H1 (cell line): ENCODE data around the gene COL25A1. TPM values are rescaled to one million over a fixed set of nuclear protein-coding genes. Genes with fewer than 3 reads are reported as not detected.

Source experiments
- CTCF ChIA-PET: fragments of 300-600 bp; sonication (Branson Sonifier 250); formaldehyde crosslinking; loops from one replicate; lab custom pipeline; 2021; ENCODE audit not compliant: partially characterized antibody; lab: Charles Lee
- POLR2A ChIA-PET: fragments of 300-600 bp; sonication (Branson Sonifier 250); formaldehyde crosslinking; loops from one replicate; lab custom pipeline; 2021; ENCODE audit warnings: inconsistent platforms; ENCODE audit not compliant: partially characterized antibody; lab: Charles Lee
- DNase-seq, 2 experiments: peaks; one replicate each; pipeline versions ENCODE4 v3.0.0 to v3.0.0-alpha.2; 2010 to 2022; ENCODE audit warnings: low spot score in 2 of 2, low read depth in 1 of 2, mixed read lengths in 1 of 2
- FAIRE-seq: peaks from 2 replicates; lab custom pipeline; 2011; peaks lifted over from hg19 to GRCh38; lab: Jason Lieb, UNC
- H2AFZ ChIP-seq: 2 replicates; pipeline ENCODE4 v1.8.1; 2012; ENCODE audit warnings: low read length, inconsistent platforms
- H2AK5ac ChIP-seq: 2 replicates; pipeline ENCODE4 v1.6.1; 2013; ENCODE audit warnings: low read depth, low read length
- H2BK120ac ChIP-seq: replicated peaks from 2 replicates; pipeline ENCODE3; 2013; ENCODE audit warnings: low read depth, low read length, inconsistent platforms
- H2BK12ac ChIP-seq: 2 replicates; pipeline ENCODE4 v1.6.1; 2013; ENCODE audit warnings: low read depth, low read length
- H2BK15ac ChIP-seq: 2 replicates; pipeline ENCODE4 v1.6.1; 2013; ENCODE audit warnings: low read length
- H2BK20ac ChIP-seq: 2 replicates; pipeline ENCODE4 v1.6.1; 2013; ENCODE audit warnings: low read length
- H2BK5ac ChIP-seq: 2 replicates; pipeline ENCODE4 v1.6.1; 2013; ENCODE audit warnings: low read depth, low read length
- H3K14ac ChIP-seq: 2 replicates; pipeline ENCODE4 v1.6.1; 2013; ENCODE audit warnings: inconsistent platforms; ENCODE audit not compliant: insufficient read length
- H3K18ac ChIP-seq: 2 replicates; pipeline ENCODE4 v1.6.1; 2013; ENCODE audit warnings: low read length; ENCODE audit errors: extremely low read depth
- H3K23ac ChIP-seq: 2 replicates; pipeline ENCODE4 v1.6.1; 2013; ENCODE audit warnings: inconsistent platforms; ENCODE audit not compliant: insufficient read length
- H3K23me2 ChIP-seq: 2 replicates; pipeline ENCODE4 v1.6.1; 2013; ENCODE audit warnings: low read depth, low read length
- H3K27ac ChIP-seq: 2 replicates; pipeline ENCODE4 v1.6.1; 2011; ENCODE audit warnings: low read depth, low read length, inconsistent platforms
- H3K27me3 ChIP-seq, 4 experiments: replicated peaks in 1 of 4; 1 replicate in 1 of 4; 2 replicates in 3 of 4; pipeline versions ENCODE4 v1.6.1 to v1.8.1; 2011 to 2013; ENCODE audit warnings: low read length in 3 of 4, mild to moderate bottlenecking in 3 of 4, inconsistent platforms in 2 of 4, mixed read lengths in 2 of 4, moderate library complexity in 1 of 4; ENCODE audit not compliant: control insufficient read depth in 3 of 4, insufficient read depth in 3 of 4; ENCODE audit errors: extremely low read depth in 1 of 4
- H3K36me3 ChIP-seq, 4 experiments: 2 replicates each; pipeline versions ENCODE4 v1.6.1 to v1.8.1; 2011 to 2013; ENCODE audit warnings: mild to moderate bottlenecking in 4 of 4, low read length in 3 of 4, moderate library complexity in 2 of 4, control low read depth in 1 of 4, inconsistent platforms in 1 of 4; ENCODE audit not compliant: insufficient read depth in 4 of 4, control insufficient read depth in 2 of 4
- H3K4ac ChIP-seq: replicated peaks from 2 replicates; pipeline ENCODE3; 2013; ENCODE audit warnings: low read length, low read depth, mixed read lengths, inconsistent platforms; ENCODE audit not compliant: insufficient read length
- H3K4me1 ChIP-seq, 4 experiments: replicated peaks in 1 of 4; 1 replicate in 1 of 4; 2 replicates in 3 of 4; pipeline versions ENCODE4 v1.6.1 to v1.8.1; 2011 to 2013; ENCODE audit warnings: low read length in 3 of 4, inconsistent platforms in 2 of 4, mixed read lengths in 1 of 4; ENCODE audit not compliant: insufficient read depth in 4 of 4, control insufficient read depth in 3 of 4
- H3K4me2 ChIP-seq, 2 experiments: 2 replicates each; pipeline versions ENCODE4 v1.6.1 to v1.8.1; 2011 to 2013; ENCODE audit warnings: low read depth in 2 of 2, low read length in 2 of 2, control low read depth in 1 of 2, inconsistent platforms in 1 of 2, mild to moderate bottlenecking in 1 of 2; ENCODE audit not compliant: insufficient read depth in 1 of 2
- H3K4me3 ChIP-seq, 4 experiments: fragments of 200-600, 300-600 bp in 1 of 4; sonication (generic), shearing (Covaris generic), sonication (Bioruptor Twin) in 1 of 4; 2 replicates each; pipeline versions ENCODE4 v1.5.1 to v1.8.1; 2011 to 2016; ENCODE audit warnings: low read length in 4 of 4, low read depth in 3 of 4, control low read depth in 2 of 4, inconsistent platforms in 2 of 4, mild to moderate bottlenecking in 2 of 4, mixed read lengths in 1 of 4, moderate library complexity in 1 of 4; ENCODE audit not compliant: insufficient read depth in 2 of 4; ENCODE audit errors: extremely low read depth in 1 of 4
- H3K56ac ChIP-seq: replicated peaks from 2 replicates; pipeline ENCODE3; 2013; ENCODE audit warnings: low read depth, mild to moderate bottlenecking, mixed read lengths, low read length, inconsistent platforms; ENCODE audit not compliant: insufficient read length
- H3K79me1 ChIP-seq: 2 replicates; pipeline ENCODE4 v1.6.1; 2013; ENCODE audit warnings: low read depth, low read length, control low read depth
- H3K79me2 ChIP-seq, 2 experiments: 2 replicates each; pipeline versions ENCODE4 v1.6.1 to v1.8.1; 2012 to 2013; ENCODE audit warnings: low read length in 2 of 2, mild to moderate bottlenecking in 2 of 2, inconsistent platforms in 1 of 2; ENCODE audit not compliant: insufficient read depth in 2 of 2, control insufficient read depth in 1 of 2
- H3K9ac ChIP-seq, 4 experiments: replicated peaks in 1 of 4; 1 replicate in 1 of 4; 2 replicates in 3 of 4; pipeline versions ENCODE4 v1.6.1 to v1.8.1; 2011 to 2013; ENCODE audit warnings: low read depth in 3 of 4, low read length in 3 of 4, control low read depth in 2 of 4, mild to moderate bottlenecking in 2 of 4, moderate library complexity in 2 of 4, inconsistent platforms in 1 of 4; ENCODE audit errors: extremely low read depth in 1 of 4
- H3K9me3 ChIP-seq, 2 experiments: 2 replicates each; pipeline versions ENCODE4 v1.6.1 to v1.8.1; 2012 to 2013; ENCODE audit warnings: mild to moderate bottlenecking in 2 of 2, moderate library complexity in 2 of 2, control low read depth in 1 of 2, inconsistent platforms in 1 of 2, low read depth in 1 of 2, low read length in 1 of 2, mixed read lengths in 1 of 2; ENCODE audit not compliant: insufficient read depth in 2 of 2
- H4K20me1 ChIP-seq, 2 experiments: replicated peaks in 1 of 2; 2 replicates each; pipeline versions ENCODE3 to v1.8.1; 2011 to 2013; ENCODE audit warnings: inconsistent platforms in 2 of 2, low read length in 2 of 2, mild to moderate bottlenecking in 1 of 2; ENCODE audit not compliant: insufficient read depth in 2 of 2, control insufficient read depth in 1 of 2
- H4K5ac ChIP-seq: 2 replicates; pipeline ENCODE4 v1.6.1; 2013; ENCODE audit warnings: low read length, low read depth, mixed read lengths, inconsistent platforms; ENCODE audit not compliant: insufficient read length
- H4K8ac ChIP-seq: 2 replicates; pipeline ENCODE4 v1.8.0; 2013; ENCODE audit warnings: mild to moderate bottlenecking, moderate library complexity, low read length, inconsistent platforms; ENCODE audit not compliant: insufficient read depth; ENCODE audit errors: extremely low read depth
- H4K91ac ChIP-seq: replicated peaks from 2 replicates; pipeline ENCODE3; 2013; ENCODE audit warnings: low read length, mixed read lengths, inconsistent platforms; ENCODE audit not compliant: insufficient read length
- CBX8 ChIP-seq: fragments of 300-800, 300-1000 bp; sonication (generic); IDR thresholded peaks from 2 replicates; pipeline ENCODE4 v1.7.1; 2016; ENCODE audit warnings: low read depth, low read length, borderline replicate concordance
- CEBPB ChIP-seq: IDR thresholded peaks from 2 replicates; pipeline ENCODE4 v1.6.1; 2012; ENCODE audit warnings: low read depth, low read length
- CREB1 ChIP-seq: IDR thresholded peaks from 2 replicates; pipeline ENCODE4 v1.6.1; 2012; ENCODE audit warnings: inconsistent platforms
- CTBP2 ChIP-seq: IDR thresholded peaks from 2 replicates; pipeline ENCODE4 v1.7.0; 2011; ENCODE audit warnings: borderline replicate concordance, mild to moderate bottlenecking, moderate library complexity, mixed read lengths, low read length; ENCODE audit not compliant: insufficient read depth, insufficient read length
- FOSL1 ChIP-seq: IDR thresholded peaks from 2 replicates; pipeline ENCODE4 v1.6.1; 2011; ENCODE audit warnings: mild to moderate bottlenecking, low read depth, low read length, moderate library complexity; ENCODE audit not compliant: insufficient read depth
- KDM1A ChIP-seq: fragments of 200-600, 300-600 bp; sonication (generic); IDR thresholded peaks from 2 replicates; pipeline ENCODE4 v1.7.1; 2016; ENCODE audit warnings: mild to moderate bottlenecking, low read length, borderline replicate concordance
- NANOG ChIP-seq: IDR thresholded peaks from 2 replicates; pipeline ENCODE4 v1.6.1; 2011; ENCODE audit warnings: low read length, low read depth, mild to moderate bottlenecking, inconsistent platforms; ENCODE audit not compliant: insufficient read depth, poor library complexity, severe bottlenecking
- SIN3A ChIP-seq, 2 experiments: IDR thresholded peaks in 1 of 2; conservative IDR thresholded peaks in 1 of 2; 2 replicates each; pipeline ENCODE4 v1.6.1; 2011 to 2012; ENCODE audit warnings: low read length in 2 of 2, improper control_type of control experiment in 1 of 2, low read depth in 1 of 2, mild to moderate bottlenecking in 1 of 2
- SP1 ChIP-seq: IDR thresholded peaks from 2 replicates; pipeline ENCODE4 v1.6.1; 2011; ENCODE audit warnings: low read depth, low read length
- SRF ChIP-seq: IDR thresholded peaks from 2 replicates; pipeline ENCODE4 v1.6.1; 2011; ENCODE audit warnings: mild to moderate bottlenecking, low read depth, low read length, moderate library complexity
- TAF7 ChIP-seq: optimal IDR thresholded peaks from 2 replicates; pipeline ENCODE3; 2011; ENCODE audit warnings: low read depth, mild to moderate bottlenecking, inconsistent platforms, low read length, moderate library complexity, borderline replicate concordance
- TCF12 ChIP-seq: IDR thresholded peaks from 2 replicates; pipeline ENCODE4 v1.6.1; 2011; ENCODE audit warnings: low read depth, mild to moderate bottlenecking, low read length
- TEAD4 ChIP-seq: IDR thresholded peaks from 2 replicates; pipeline ENCODE4 v1.6.1; 2012; ENCODE audit warnings: low read depth, low read length, inconsistent platforms, mixed read lengths
- WGBS, 2 experiments: shearing (Covaris generic) in 1 of 2; methylation state at CpG; one replicate each; pipeline versions ENCODE4 v1.1.6 to v1.1.7; 2013 to 2015; ENCODE audit warnings: low lambda C conversion rate in 2 of 2, mixed read lengths in 2 of 2, inconsistent platforms in 1 of 2, low coverage in 1 of 2, missing lambda C conversion rate in 1 of 2; ENCODE audit not compliant: insufficient replicate concordance in 2 of 2, insufficient coverage in 1 of 2, insufficient read length in 1 of 2; ENCODE audit errors: extremely low coverage in 1 of 2, missing lambda C conversion rate in 1 of 2; 5-methylcytosine and 5-hydroxymethylcytosine counted together
- polyA plus RNA-seq, 7 experiments: library from polyadenylated mRNA; depleted of rRNA in 3 of 7; stranded (reverse) in 5 of 7; unstranded in 2 of 7; fragments of >200 nt in 5 of 7; fragments of 200-250 nt in 2 of 7; gene quantifications; 1 replicate in 5 of 7; 2 replicates in 1 of 7; 4 replicates in 1 of 7; pipeline versions ENCODE4 v1.2.1 to v1.2.3, GENCODE V29; 2011 to 2013; ENCODE audit warnings: missing spikeins in 2 of 7, mixed read lengths in 2 of 7
- total RNA-seq: library from RNA; stranded (reverse); fragmentation: NEBNext Ultra II Directional; extraction: Animal tissue kit (Norgen Biotek cat#: 25700); gene quantifications from 2 replicates; pipeline ENCODE4 v1.2.1, GENCODE V29; 2021

Gene COL25A1
- total and polyA plus RNA-seq, 2 of the 8 experiments (the other 6 are each of a cell fraction or from before 2014, with no cell fraction given) = 1.1 to 8.3 TPM

- H3K23me2 ChIP-seq = no peaks in the 10 kb centered on the region
- H4K5ac ChIP-seq = no peak overlapping the region
- H3K27me3 ChIP-seq = no peaks in the 10 kb centered on the region
- no peak overlapping the region for H2BK120ac ChIP-seq
- no peak overlapping the region for H3K4me2 ChIP-seq
- H4K8ac ChIP-seq = no peak overlapping the region
- H2BK12ac ChIP-seq = no peak overlapping the region
- H2AK5ac ChIP-seq = no peak overlapping the region
- H3K27ac ChIP-seq = no peak overlapping the region
- no peak overlapping the region for H2BK15ac ChIP-seq
- DNase-seq = no peak
- ChIA-PET POLR2A (no interaction called here), CTCF (no interaction called here)
- no peak overlapping the region for H3K9ac ChIP-seq
- H3K4me3 ChIP-seq = no peak overlapping the region
- peaks cover 0 to 9% of the 10 kb centered on the region in 2 experiments; a peak in 1 of 4 replicates for H3K9me3 ChIP-seq
- no peak overlapping the region for H2BK5ac ChIP-seq
- H3K79me2 ChIP-seq = no peaks in the 10 kb centered on the region
- no peak overlapping the region for H3K18ac ChIP-seq
- 93% methylated on average over 11 of the region's 11 CpGs; no CpG with 5 or more reads in 1 of the 2 experiments for WGBS, 2 experiments
- H4K20me1 ChIP-seq = no peaks in the 10 kb centered on the region
- no peaks in the 10 kb centered on the region for H3K36me3 ChIP-seq
- FAIRE-seq = no peak
- no peak overlapping the region for H3K4ac ChIP-seq
- no peak overlapping the region for H2AFZ ChIP-seq
- no peaks in the 10 kb centered on the region for H3K79me1 ChIP-seq
- H3K4me1 ChIP-seq = no peaks in the 10 kb centered on the region
- no peak overlapping the region for H2BK20ac ChIP-seq
- no peak overlapping the region for H4K91ac ChIP-seq
- no peak overlapping the region for H3K23ac ChIP-seq
- H3K56ac ChIP-seq = no peak overlapping the region
- H3K14ac ChIP-seq = no peak overlapping the region
- no peak for TF ChIP-seq TAF7
- no peak for TF ChIP-seq SIN3A (conservative IDR thresholded peaks at IDR 0.05 in 1 of 2, IDR thresholded peaks at IDR 0.05 in 1 of 2; ENCODE audit: low read depth in 1 of 2, low read length in 2 of 2)
- no peak for TF ChIP-seq SRF
- no peak for TF ChIP-seq FOSL1
- TF ChIP-seq TEAD4 = no peak
- TF ChIP-seq NANOG = no peak
- TF ChIP-seq TCF12 = no peak
- TF ChIP-seq CEBPB = no peak
- TF ChIP-seq SP1 = no peak
- TF ChIP-seq CREB1 = no peak
- no peak for TF ChIP-seq CTBP2
- TF ChIP-seq KDM1A = no peak
- TF ChIP-seq CBX8 = no peak
Measured at GRCh38 chr4:109014593-109015412, 287.7 kb downstream of the COL25A1 start.
